GM18951 (cell line): ENCODE data around the gene GRIN2A.

Source experiments
- POLR2A ChIP-seq: IDR thresholded peaks from 4 replicates; pipeline ENCODE4 v1.6.1; 2011; ENCODE audit warnings: mild to moderate bottlenecking; ENCODE audit not compliant: insufficient read length, insufficient read depth; ENCODE audit errors: extremely low read depth
- in situ Hi-C: fragments of 300-500 bp; cut with MboI; formaldehyde crosslinking; loops from one replicate; pipeline ENCODE4 v1.12.0; 2022; ENCODE audit warnings: low sequenced_read_pairs, mixed read lengths, inconsistent platforms; ENCODE audit not compliant: unreplicated experiment

Gene GRIN2A

GRCh38 chr16:9934723-9935508 is 247.3 kb downstream of the GRIN2A start:
- no peak for TF ChIP-seq POLR2A
- in situ Hi-C loops, result no loop called here

GRCh38 chr16:9932919-9933653 is 249.1 kb downstream of the GRIN2A start:
- TF ChIP-seq POLR2A, result no peak
- in situ Hi-C loops, result no loop called here

GRCh38 chr16:9932000-9932399 is 250.2 kb downstream of the GRIN2A start:
- TF ChIP-seq POLR2A, result no peak
- in situ Hi-C loops, result no loop called here

GRCh38 chr16:9929836-9930235 is 252.4 kb downstream of the GRIN2A start:
- no peak for TF ChIP-seq POLR2A
- in situ Hi-C loops, result no loop called here

- in situ Hi-C loops, result no loop called here
- no peak for TF ChIP-seq POLR2A
These were observed 252.9 kb downstream of the GRIN2A start for GRCh38 chr16:9929313-9929712.

GRCh38 chr16:9922441-9922840 is 259.8 kb downstream of the GRIN2A start:
- TF ChIP-seq POLR2A, result no peak
- in situ Hi-C loops, result no loop called here

GRCh38 chr16:9921997-9922396 is 260.2 kb downstream of the GRIN2A start:
- in situ Hi-C loops, result no loop called here
- no peak for TF ChIP-seq POLR2A

- no peak for TF ChIP-seq POLR2A
- in situ Hi-C loops, result no loop called here
These were observed 262.8 kb downstream of the GRIN2A start for GRCh38 chr16:9919460-9919859.

- in situ Hi-C loops, result no loop called here
- no peak for TF ChIP-seq POLR2A
These were observed 264.5 kb downstream of the GRIN2A start for GRCh38 chr16:9917691-9918090.

GRCh38 chr16:9913604-9914326 is 268.5 kb downstream of the GRIN2A start:
- TF ChIP-seq POLR2A, result no peak
- in situ Hi-C loops, result no loop called here

- in situ Hi-C loops, result no loop called here
- TF ChIP-seq POLR2A, result no peak
These were observed 270.2 kb downstream of the GRIN2A start for GRCh38 chr16:9911989-9912388.

- in situ Hi-C loops, result no loop called here
- no peak for TF ChIP-seq POLR2A
These were observed 271.0 kb downstream of the GRIN2A start for GRCh38 chr16:9911231-9911630.

GRCh38 chr16:9909072-9909825 is 273.0 kb downstream of the GRIN2A start:
- in situ Hi-C loops, result no loop called here
- TF ChIP-seq POLR2A, result no peak
